ENCODE data around the gene NUMA1. TPM values are rescaled to one million over a fixed set of nuclear protein-coding genes. Genes with fewer than 3 reads are reported as not detected.
A peak's percentile ranks its signal among the peaks of the same experiment; 100 is the strongest.

Gene NUMA1
- total and polyA plus RNA-seq, 9 of the 15 experiments (the other 6 are each of a cell fraction or from before 2014, with no cell fraction given), result 4.1 to 104 (median 51.2) TPM

DNA sequence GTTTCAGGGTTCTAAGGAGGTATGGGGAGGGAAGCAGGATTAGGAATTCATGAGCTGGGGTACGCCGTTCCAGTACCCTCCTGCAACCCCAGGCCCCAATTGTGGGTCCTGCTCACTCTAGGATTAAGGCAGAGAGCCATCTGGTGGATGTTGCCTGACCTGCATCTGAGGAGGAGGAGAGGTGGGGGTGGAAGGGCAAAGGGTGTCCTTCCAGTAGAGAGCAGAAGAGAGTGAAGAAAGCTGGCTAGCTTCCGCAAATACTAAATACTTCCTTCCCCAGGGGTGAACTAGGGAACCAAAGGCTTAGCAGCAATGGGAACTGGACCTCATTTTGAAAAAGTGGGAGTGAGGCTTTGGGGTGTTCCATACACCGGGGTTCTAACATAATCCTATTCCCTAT, 10.9 kb upstream of the NUMA1 start:
- WGBS (ENCODE audit: insufficient coverage, low coverage, missing lambda C conversion rate), result 40% methylated on average over 4 of the region's 4 CpGs
- BruUV-seq (replicated peaks), result no TSS peak
- peak; percentile 93 for FAIRE-seq
- Histone ChIP-seq H2AFZ (ENCODE audit: low read depth, low read length) (no peak overlapping the region), H4K20me1 (replicated peaks; ENCODE audit: control insufficient read depth, insufficient read depth, low read length) (peaks cover 5% of the 10 kb centered on the region; the same call in 1 of the 2 replicates), H3K9ac (ENCODE audit: insufficient read depth in 1 of 2, low read depth in 2 of 2, low read length in 2 of 2) (no peak overlapping the region), H3K4me1 (replicated peaks in 1 of 2; ENCODE audit: control insufficient read depth in 2 of 2, insufficient read depth in 2 of 2, low read length in 2 of 2) (peaks cover 0 to 18% of the 10 kb centered on the region in 2 experiments; a peak in 3 of 5 replicates), H3K79me2 (ENCODE audit: control insufficient read depth, insufficient read depth, low read length) (no peaks in the 10 kb centered on the region), H3K27ac (ENCODE audit: extremely low read depth, low read depth, low read length) (peak overlapping the region; percentile 52; the same call in 1 of the 3 replicates), H3K4me3 (no peak overlapping the region), H3K9me3 (replicated peaks; ENCODE audit: control insufficient read depth, insufficient read depth, low read depth, low read length) (no peaks in the 10 kb centered on the region), H3K9me1 (ENCODE audit: control insufficient read depth, insufficient read depth, low read length) (no peaks in the 10 kb centered on the region), H3K36me3 (ENCODE audit: control insufficient read depth, insufficient read depth, low read length) (peaks cover 52% of the 10 kb centered on the region), H3K4me2 (ENCODE audit: insufficient read depth, low read length) (no peak overlapping the region), H3K27me3 (ENCODE audit: control insufficient read depth in 2 of 2, insufficient read depth in 2 of 2, low read length in 2 of 2) (no peaks in the 10 kb centered on the region)
- DNase-seq (ENCODE audit: extremely low read depth in 1 of 4, low spot score in 3 of 4), result peak; percentile 76 to 87 (median 82)
- in situ Hi-C loops (cut with MboI) (loop anchor here (5.0 kb wide), 1 partner anchor 64 kb away; no protein-coding TSS in a partner anchor), intact Hi-C loops (cut with micrococcal nuclease) (loop anchor here (1.0 to 2.0 kb wide), 4 partner anchors 54 to 114 kb away; no protein-coding TSS in a partner anchor)
- POLR2A ChIA-PET, result interaction anchor here (0.6 to 2.3 kb wide), 12 partner anchors 8 to 347 kb away, joined by 3 to 15 read pairs (median 6); partner anchors contain the start of gene LAMTOR1
- CTCF ChIA-PET (ENCODE audit: low intra/inter-chr PET ratio), result interaction anchor here (0.9 to 2.5 kb wide), 7 partner anchors 17 to 340 kb away, joined by 3 to 54 read pairs (median 6); no protein-coding TSS in a partner anchor
- ATAC-seq, result peak; percentile 97
- TF ChIP-seq, protein P1, sequence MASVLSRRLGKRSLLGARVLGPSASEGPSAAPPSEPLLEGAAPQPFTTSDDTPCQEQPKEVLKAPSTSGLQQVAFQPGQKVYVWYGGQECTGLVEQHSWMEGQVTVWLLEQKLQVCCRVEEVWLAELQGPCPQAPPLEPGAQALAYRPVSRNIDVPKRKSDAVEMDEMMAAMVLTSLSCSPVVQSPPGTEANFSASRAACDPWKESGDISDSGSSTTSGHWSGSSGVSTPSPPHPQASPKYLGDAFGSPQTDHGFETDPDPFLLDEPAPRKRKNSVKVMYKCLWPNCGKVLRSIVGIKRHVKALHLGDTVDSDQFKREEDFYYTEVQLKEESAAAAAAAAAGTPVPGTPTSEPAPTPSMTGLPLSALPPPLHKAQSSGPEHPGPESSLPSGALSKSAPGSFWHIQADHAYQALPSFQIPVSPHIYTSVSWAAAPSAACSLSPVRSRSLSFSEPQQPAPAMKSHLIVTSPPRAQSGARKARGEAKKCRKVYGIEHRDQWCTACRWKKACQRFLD (CRISPR knock-in tag; IDR thresholded peaks at IDR 0.05), result no peak
- TF ChIP-seq, protein P2, sequence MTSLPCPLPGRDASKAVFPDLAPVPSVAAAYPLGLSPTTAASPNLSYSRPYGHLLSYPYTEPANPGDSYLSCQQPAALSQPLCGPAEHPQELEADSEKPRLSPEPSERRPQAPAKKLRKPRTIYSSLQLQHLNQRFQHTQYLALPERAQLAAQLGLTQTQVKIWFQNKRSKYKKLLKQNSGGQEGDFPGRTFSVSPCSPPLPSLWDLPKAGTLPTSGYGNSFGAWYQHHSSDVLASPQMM (CRISPR knock-in tag; IDR thresholded peaks at IDR 0.05), result no peak
- no peak for TF ChIP-seq RFX7 (CRISPR knock-in tag; IDR thresholded peaks at IDR 0.05)
- no peak for TF ChIP-seq FOXK2 (conservative IDR thresholded peaks at IDR 0.05 in 1 of 2, IDR thresholded peaks at IDR 0.05 in 1 of 2; ENCODE audit: low read depth in 2 of 2)
- TF ChIP-seq L3MBTL2 (IDR thresholded peaks at IDR 0.05), result no peak
- no peak for TF ChIP-seq ETV5 (CRISPR knock-in tag; IDR thresholded peaks at IDR 0.05; ENCODE audit: low read depth)
- no peak for TF ChIP-seq ZFP30 (CRISPR knock-in tag; IDR thresholded peaks at IDR 0.05; ENCODE audit: borderline replicate concordance)
- TF ChIP-seq, protein P3, sequence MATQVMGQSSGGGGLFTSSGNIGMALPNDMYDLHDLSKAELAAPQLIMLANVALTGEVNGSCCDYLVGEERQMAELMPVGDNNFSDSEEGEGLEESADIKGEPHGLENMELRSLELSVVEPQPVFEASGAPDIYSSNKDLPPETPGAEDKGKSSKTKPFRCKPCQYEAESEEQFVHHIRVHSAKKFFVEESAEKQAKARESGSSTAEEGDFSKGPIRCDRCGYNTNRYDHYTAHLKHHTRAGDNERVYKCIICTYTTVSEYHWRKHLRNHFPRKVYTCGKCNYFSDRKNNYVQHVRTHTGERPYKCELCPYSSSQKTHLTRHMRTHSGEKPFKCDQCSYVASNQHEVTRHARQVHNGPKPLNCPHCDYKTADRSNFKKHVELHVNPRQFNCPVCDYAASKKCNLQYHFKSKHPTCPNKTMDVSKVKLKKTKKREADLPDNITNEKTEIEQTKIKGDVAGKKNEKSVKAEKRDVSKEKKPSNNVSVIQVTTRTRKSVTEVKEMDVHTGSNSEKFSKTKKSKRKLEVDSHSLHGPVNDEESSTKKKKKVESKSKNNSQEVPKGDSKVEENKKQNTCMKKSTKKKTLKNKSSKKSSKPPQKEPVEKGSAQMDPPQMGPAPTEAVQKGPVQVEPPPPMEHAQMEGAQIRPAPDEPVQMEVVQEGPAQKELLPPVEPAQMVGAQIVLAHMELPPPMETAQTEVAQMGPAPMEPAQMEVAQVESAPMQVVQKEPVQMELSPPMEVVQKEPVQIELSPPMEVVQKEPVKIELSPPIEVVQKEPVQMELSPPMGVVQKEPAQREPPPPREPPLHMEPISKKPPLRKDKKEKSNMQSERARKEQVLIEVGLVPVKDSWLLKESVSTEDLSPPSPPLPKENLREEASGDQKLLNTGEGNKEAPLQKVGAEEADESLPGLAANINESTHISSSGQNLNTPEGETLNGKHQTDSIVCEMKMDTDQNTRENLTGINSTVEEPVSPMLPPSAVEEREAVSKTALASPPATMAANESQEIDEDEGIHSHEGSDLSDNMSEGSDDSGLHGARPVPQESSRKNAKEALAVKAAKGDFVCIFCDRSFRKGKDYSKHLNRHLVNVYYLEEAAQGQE (IDR thresholded peaks at IDR 0.05; ENCODE audit: borderline replicate concordance), result peak; percentile 90
- TF ChIP-seq, protein P3 (CRISPR knock-in tag; IDR thresholded peaks at IDR 0.05; ENCODE audit: low read depth), result no peak
- TF ChIP-seq, protein P4, sequence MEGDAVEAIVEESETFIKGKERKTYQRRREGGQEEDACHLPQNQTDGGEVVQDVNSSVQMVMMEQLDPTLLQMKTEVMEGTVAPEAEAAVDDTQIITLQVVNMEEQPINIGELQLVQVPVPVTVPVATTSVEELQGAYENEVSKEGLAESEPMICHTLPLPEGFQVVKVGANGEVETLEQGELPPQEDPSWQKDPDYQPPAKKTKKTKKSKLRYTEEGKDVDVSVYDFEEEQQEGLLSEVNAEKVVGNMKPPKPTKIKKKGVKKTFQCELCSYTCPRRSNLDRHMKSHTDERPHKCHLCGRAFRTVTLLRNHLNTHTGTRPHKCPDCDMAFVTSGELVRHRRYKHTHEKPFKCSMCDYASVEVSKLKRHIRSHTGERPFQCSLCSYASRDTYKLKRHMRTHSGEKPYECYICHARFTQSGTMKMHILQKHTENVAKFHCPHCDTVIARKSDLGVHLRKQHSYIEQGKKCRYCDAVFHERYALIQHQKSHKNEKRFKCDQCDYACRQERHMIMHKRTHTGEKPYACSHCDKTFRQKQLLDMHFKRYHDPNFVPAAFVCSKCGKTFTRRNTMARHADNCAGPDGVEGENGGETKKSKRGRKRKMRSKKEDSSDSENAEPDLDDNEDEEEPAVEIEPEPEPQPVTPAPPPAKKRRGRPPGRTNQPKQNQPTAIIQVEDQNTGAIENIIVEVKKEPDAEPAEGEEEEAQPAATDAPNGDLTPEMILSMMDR (IDR thresholded peaks at IDR 0.05 in 2 of 3, conservative IDR thresholded peaks at IDR 0.05 in 1 of 3; ENCODE audit: insufficient read depth in 2 of 3, low read depth in 1 of 3, low read length in 3 of 3), result peak; percentile 93 to 99 (median 98)

All from K562 (cell line).